Loucy (cell line): Measurements from ENCODE around the gene RERG.

Experiments
- H2AFZ ChIP-seq: fragments of 200-600 bp; sonication (generic); 2 replicates; pipeline ENCODE4 v1.6.0; 2016; ENCODE audit warnings: antibody characterized with exemption, mild to moderate bottlenecking, low read length, moderate library complexity
- H3F3A ChIP-seq: fragments of 200-600 bp; 2 replicates; pipeline ENCODE4 v1.6.0; 2016; ENCODE audit warnings: antibody characterized with exemption, low read depth, mild to moderate bottlenecking
- H3K27me3 ChIP-seq: fragments of 200-600 bp; sonication (generic); 2 replicates; pipeline ENCODE4 v1.6.1; 2014; ENCODE audit warnings: low read length, mild to moderate bottlenecking; ENCODE audit not compliant: insufficient read depth, poor library complexity, severe bottlenecking
- H3K36me3 ChIP-seq: fragments of 200-600 bp; sonication (generic); 2 replicates; pipeline ENCODE4 v1.6.1; 2016; ENCODE audit warnings: low read length; ENCODE audit not compliant: insufficient read depth
- H3K4me1 ChIP-seq: fragments of 200-600 bp; sonication (generic); 2 replicates; pipeline ENCODE4 v1.5.1; 2014; ENCODE audit warnings: low read length, mild to moderate bottlenecking; ENCODE audit not compliant: insufficient read depth, poor library complexity, severe bottlenecking
- H3K4me2 ChIP-seq: fragments of 200-600 bp; sonication (generic); 2 replicates; pipeline ENCODE4 v1.6.0; 2014; ENCODE audit warnings: antibody characterized with exemption, low read length, low read depth, mild to moderate bottlenecking; ENCODE audit not compliant: poor library complexity, severe bottlenecking
- H3K4me3 ChIP-seq: fragments of 200-600 bp; sonication (generic); 2 replicates; pipeline ENCODE4 v1.5.1; 2014; ENCODE audit warnings: low read length, mild to moderate bottlenecking, mixed read lengths; ENCODE audit not compliant: poor library complexity, severe bottlenecking
- H3K79me2 ChIP-seq: fragments of 200-600 bp; sonication (generic); 2 replicates; pipeline ENCODE4 v1.6.1; 2014; ENCODE audit warnings: low read length; ENCODE audit not compliant: insufficient read depth
- H3K9ac ChIP-seq: fragments of 200-600 bp; sonication (generic); 2 replicates; pipeline ENCODE4 v1.6.0; 2014; ENCODE audit warnings: mild to moderate bottlenecking, low read depth, low read length, moderate library complexity; ENCODE audit not compliant: poor library complexity, severe bottlenecking
- H3K9me2 ChIP-seq: fragments of 200-600 bp; sonication (generic); replicated peaks from 2 replicates; pipeline ENCODE4 v1.6.1; 2016; ENCODE audit warnings: low read depth, low read length, mixed read lengths
- H3K9me3 ChIP-seq: fragments of 200-600 bp; sonication (generic); 2 replicates; pipeline ENCODE4 v1.6.1; 2014; ENCODE audit warnings: mild to moderate bottlenecking, antibody characterized with exemption, low read length, low read depth; ENCODE audit not compliant: insufficient read depth
- H4K20me1 ChIP-seq: fragments of 200-600 bp; sonication (generic); 2 replicates; pipeline ENCODE4 v1.6.0; 2014; ENCODE audit warnings: antibody characterized with exemption, low read length, mild to moderate bottlenecking; ENCODE audit not compliant: insufficient read depth, poor library complexity, severe bottlenecking
- CTCF ChIP-seq: fragments of 200-600 bp; sonication (generic); conservative IDR thresholded peaks from 2 replicates; pipeline ENCODE4 v1.5.1; 2014; ENCODE audit warnings: mild to moderate bottlenecking, antibody characterized with exemption, low read length
- EZH2phosphoT487 ChIP-seq: fragments of 200-600 bp; IDR thresholded peaks from 2 replicates; pipeline ENCODE4 v1.6.1; 2018; ENCODE audit warnings: antibody characterized with exemption, mild to moderate bottlenecking, moderate library complexity, borderline replicate concordance

The RERG gene

GRCh38 chr12:15179672-15180071 is 41.5 kb downstream of the RERG start:
- H3K79me2 ChIP-seq, result no peaks in the 10 kb centered on the region
- no peaks in the 10 kb centered on the region for H3K9me2 ChIP-seq
- no peaks in the 10 kb centered on the region for H3K27me3 ChIP-seq
- H3K9ac ChIP-seq, result no peak overlapping the region
- no peak overlapping the region for H2AFZ ChIP-seq
- no peaks in the 10 kb centered on the region for H3F3A ChIP-seq
- H3K4me3 ChIP-seq, result no peak overlapping the region
- H3K4me1 ChIP-seq, result no peaks in the 10 kb centered on the region
- H3K9me3 ChIP-seq, result no peaks in the 10 kb centered on the region
- H3K36me3 ChIP-seq, result no peaks in the 10 kb centered on the region
- no peak overlapping the region for H3K4me2 ChIP-seq
- H4K20me1 ChIP-seq, result no peaks in the 10 kb centered on the region
- TF ChIP-seq CTCF (no peak), EZH2phosphoT487 (no peak)

- Histone ChIP-seq H3K9me2 (no peaks in the 10 kb centered on the region), H3K27me3 (no peaks in the 10 kb centered on the region), H3F3A (no peaks in the 10 kb centered on the region), H3K4me2 (no peak overlapping the region), H3K9me3 (no peaks in the 10 kb centered on the region), H3K4me1 (no peaks in the 10 kb centered on the region), H4K20me1 (no peaks in the 10 kb centered on the region), H3K9ac (no peak overlapping the region), H3K36me3 (no peaks in the 10 kb centered on the region), H3K79me2 (no peaks in the 10 kb centered on the region), H3K4me3 (no peak overlapping the region), H2AFZ (no peak overlapping the region)
- no peak for TF ChIP-seq EZH2phosphoT487
- no peak for TF ChIP-seq CTCF
These were observed 48.1 kb downstream of the RERG start for GRCh38 chr12:15173142-15173541.

- no peak overlapping the region for H2AFZ ChIP-seq
- H3K4me1 ChIP-seq, result no peaks in the 10 kb centered on the region
- H3K4me2 ChIP-seq, result no peak overlapping the region
- H3K36me3 ChIP-seq, result no peaks in the 10 kb centered on the region
- H4K20me1 ChIP-seq, result no peaks in the 10 kb centered on the region
- H3K9me2 ChIP-seq, result no peaks in the 10 kb centered on the region
- H3K27me3 ChIP-seq, result no peaks in the 10 kb centered on the region
- no peak overlapping the region for H3K4me3 ChIP-seq
- no peaks in the 10 kb centered on the region for H3F3A ChIP-seq
- no peak overlapping the region for H3K9ac ChIP-seq
- TF ChIP-seq CTCF, result no peak
- TF ChIP-seq EZH2phosphoT487, result no peak
- no peaks in the 10 kb centered on the region for H3K79me2 ChIP-seq
- no peaks in the 10 kb centered on the region for H3K9me3 ChIP-seq
These were observed 49.0 kb downstream of the RERG start for GRCh38 chr12:15172060-15172822.
